H9 (cell line): Measurements from ENCODE around the gene ANTKMT. TPM values are rescaled to one million over a fixed set of nuclear protein-coding genes. Genes with fewer than 3 reads are reported as not detected.

Source experiments
- DNase-seq: peaks from one replicate; pipeline ENCODE4 v3.0.0-alpha.2; 2017
- H2AFZ ChIP-seq: one replicate; pipeline ENCODE4 v1.6.1; 2013; ENCODE audit warnings: mild to moderate bottlenecking, low read length, control low read depth, moderate library complexity
- H2AK5ac ChIP-seq: 2 replicates; pipeline ENCODE4 v1.6.1; 2013; ENCODE audit warnings: low read length, control low read depth, mixed read lengths; ENCODE audit not compliant: insufficient read length
- H2BK120ac ChIP-seq: one replicate; pipeline ENCODE4 v1.6.1; 2013; ENCODE audit warnings: low read depth, mild to moderate bottlenecking, low read length, control low read depth, inconsistent platforms; ENCODE audit not compliant: poor library complexity, severe bottlenecking
- H2BK12ac ChIP-seq: 2 replicates; pipeline ENCODE4 v1.6.1; 2013; ENCODE audit warnings: low read length, control low read depth, mixed read lengths, low read depth; ENCODE audit not compliant: insufficient read length
- H2BK15ac ChIP-seq: 2 replicates; pipeline ENCODE4 v1.6.1; 2013; ENCODE audit warnings: low read depth, low read length, control low read depth
- H2BK20ac ChIP-seq: one replicate; pipeline ENCODE4 v1.6.1; 2013; ENCODE audit warnings: low read depth, mild to moderate bottlenecking, low read length, control low read depth, inconsistent platforms; ENCODE audit not compliant: poor library complexity, severe bottlenecking
- H2BK5ac ChIP-seq: 2 replicates; pipeline ENCODE4 v1.6.1; 2013; ENCODE audit warnings: low read length, control low read depth, mixed read lengths; ENCODE audit not compliant: insufficient read length
- H3K14ac ChIP-seq: 2 replicates; pipeline ENCODE4 v1.6.1; 2013; ENCODE audit warnings: low read length, control low read depth; ENCODE audit not compliant: insufficient read depth
- H3K18ac ChIP-seq: 2 replicates; pipeline ENCODE4 v1.6.1; 2013; ENCODE audit warnings: low read depth, mild to moderate bottlenecking, mixed read lengths, low read length, control low read depth; ENCODE audit not compliant: insufficient read length
- H3K23ac ChIP-seq: 2 replicates; pipeline ENCODE4 v1.6.1; 2013; ENCODE audit warnings: low read length, control low read depth, mixed read lengths, low read depth; ENCODE audit not compliant: insufficient read length
- H3K23me2 ChIP-seq: 2 replicates; pipeline ENCODE4 v1.6.1; 2013; ENCODE audit warnings: low read depth, mild to moderate bottlenecking, mixed read lengths, low read length, control low read depth; ENCODE audit not compliant: insufficient read length, poor library complexity, severe bottlenecking
- H3K27ac ChIP-seq: 2 replicates; pipeline ENCODE4 v1.5.1; 2013; ENCODE audit warnings: low read length, control low read depth, mixed read lengths, low read depth; ENCODE audit not compliant: insufficient read length
- H3K27me3 ChIP-seq: 2 replicates; pipeline ENCODE4 v1.6.1; 2013; ENCODE audit warnings: low read length, control low read depth, inconsistent platforms; ENCODE audit not compliant: insufficient read depth
- H3K4ac ChIP-seq: 2 replicates; pipeline ENCODE4 v1.6.1; 2013; ENCODE audit warnings: low read depth, mild to moderate bottlenecking, control low read depth, inconsistent platforms, low read length, moderate library complexity
- H3K4me1 ChIP-seq: 2 replicates; pipeline ENCODE4 v1.6.1; 2013; ENCODE audit warnings: low read length, control low read depth, inconsistent platforms; ENCODE audit not compliant: insufficient read depth
- H3K4me2 ChIP-seq: 2 replicates; pipeline ENCODE4 v1.6.1; 2013; ENCODE audit warnings: low read length, control low read depth, mixed read lengths; ENCODE audit not compliant: insufficient read length, insufficient read depth
- H3K56ac ChIP-seq: 2 replicates; pipeline ENCODE4 v1.6.1; 2013; ENCODE audit warnings: low read depth, mild to moderate bottlenecking, mixed read lengths, low read length, control low read depth; ENCODE audit not compliant: insufficient read length
- H3K79me1 ChIP-seq: 2 replicates; pipeline ENCODE4 v1.6.1; 2013; ENCODE audit warnings: low read depth, mild to moderate bottlenecking, moderate library complexity, low read length, control low read depth, inconsistent platforms; ENCODE audit not compliant: insufficient read depth, poor library complexity, severe bottlenecking
- H3K79me2 ChIP-seq: 2 replicates; pipeline ENCODE4 v1.6.1; 2013; ENCODE audit warnings: low read length, control low read depth, inconsistent platforms; ENCODE audit not compliant: insufficient read depth
- H3K9ac ChIP-seq: 2 replicates; pipeline ENCODE4 v1.6.1; 2013; ENCODE audit warnings: low read length, control low read depth, mixed read lengths; ENCODE audit not compliant: insufficient read length; ENCODE audit errors: extremely low read depth
- H3K9me3 ChIP-seq: one replicate; pipeline ENCODE4 v1.6.1; 2013; ENCODE audit warnings: low read depth, low read length, inconsistent platforms; ENCODE audit not compliant: control insufficient read depth
- H3T11ph ChIP-seq: one replicate; pipeline ENCODE4 v1.6.1; 2013; ENCODE audit warnings: mild to moderate bottlenecking, low read length, control low read depth, inconsistent platforms
- H4K20me1 ChIP-seq: one replicate; pipeline ENCODE4 v1.6.1; 2013; ENCODE audit not compliant: control insufficient read depth, insufficient read length, insufficient read depth
- H4K5ac ChIP-seq: 2 replicates; pipeline ENCODE4 v1.6.1; 2013; ENCODE audit warnings: low read depth, mild to moderate bottlenecking, mixed read lengths, low read length, control low read depth; ENCODE audit not compliant: insufficient read length
- H4K8ac ChIP-seq: replicated peaks from 2 replicates; pipeline ENCODE4 v1.6.1; 2013; ENCODE audit warnings: low read length, control low read depth, mixed read lengths, low read depth; ENCODE audit not compliant: insufficient read length
- H4K91ac ChIP-seq: 2 replicates; pipeline ENCODE4 v1.6.1; 2013; ENCODE audit warnings: low read depth, mild to moderate bottlenecking, moderate library complexity, mixed read lengths, low read length, control low read depth; ENCODE audit not compliant: insufficient read length
- H3K27ac Mint-ChIP-seq, 3 experiments: 2 replicates in 2 of 3; 3 replicates in 1 of 3; pipeline ENCODE4 v1.8.0; 2020 to 2021; ENCODE audit warnings: mixed read lengths in 3 of 3, mild to moderate bottlenecking in 1 of 3, moderate library complexity in 1 of 3
- H3K27me3 Mint-ChIP-seq: 2 replicates; pipeline ENCODE4 v1.8.0; 2021; ENCODE audit warnings: low read depth, mild to moderate bottlenecking, moderate library complexity, mixed read lengths
- H3K36me3 Mint-ChIP-seq, 3 experiments: 2 replicates in 2 of 3; 3 replicates in 1 of 3; pipeline ENCODE4 v1.8.0; 2020 to 2021; ENCODE audit warnings: low read depth in 3 of 3, mixed read lengths in 3 of 3; ENCODE audit not compliant: insufficient read depth in 1 of 3
- H3K4me1 Mint-ChIP-seq, 2 experiments: 2 replicates each; pipeline ENCODE4 v1.8.0; 2020; ENCODE audit warnings: mixed read lengths in 2 of 2
- H3K4me3 Mint-ChIP-seq, 2 experiments: 2 replicates in 1 of 2; 3 replicates in 1 of 2; pipeline ENCODE4 v1.8.0; 2020 to 2021; ENCODE audit warnings: mild to moderate bottlenecking in 2 of 2, mixed read lengths in 2 of 2, moderate library complexity in 1 of 2
- H3K9me3 Mint-ChIP-seq, 2 experiments: 2 replicates in 1 of 2; 3 replicates in 1 of 2; pipeline ENCODE4 v1.8.0; 2020; ENCODE audit warnings: mild to moderate bottlenecking in 2 of 2, mixed read lengths in 2 of 2, moderate library complexity in 1 of 2
- CTCF ChIP-seq: fragments of 200-600 bp; sonication (generic); conservative IDR thresholded peaks from 3 replicates; pipeline ENCODE4 v1.8.0; 2021; ENCODE audit warnings: antibody characterized with exemption, mild to moderate bottlenecking
- WGBS: extraction: QIAGEN DNeasy Blood & Tissue Kit; methylation state at CpG from one replicate; pipeline ENCODE4 v1.1.7; 2013; ENCODE audit warnings: missing lambda C conversion rate, low lambda C conversion rate, mixed read lengths; ENCODE audit not compliant: insufficient read length; ENCODE audit errors: extremely low coverage; 5-methylcytosine and 5-hydroxymethylcytosine counted together
- total RNA-seq: library from RNA; stranded (reverse); gene quantifications from 2 replicates; pipeline ENCODE4 v1.2.1, GENCODE V29; 2021

The ANTKMT gene
- total RNA-seq, 1 experiment from 2014 or later = 31.5 TPM

- no peak overlapping the region for H4K5ac ChIP-seq
- Mint-ChIP-seq H3K36me3 (no peaks in the 10 kb centered on the region), H3K4me3 (no peak overlapping the region), H3K27ac (no peak overlapping the region), H3K9me3 (peaks cover 0 to 2% of the 10 kb centered on the region in 2 experiments; a peak in 2 of 5 replicates), H3K27me3 (peaks cover 77% of the 10 kb centered on the region), H3K4me1 (peaks cover 3 to 10% of the 10 kb centered on the region in 2 experiments; a peak in 3 of 4 replicates)
- H2AK5ac ChIP-seq = no peak overlapping the region
- no peak overlapping the region for H2AFZ ChIP-seq
- H3K79me1 ChIP-seq = no peaks in the 10 kb centered on the region
- H3K9ac ChIP-seq = no peak overlapping the region
- no peaks in the 10 kb centered on the region for H3K4me1 ChIP-seq
- H3K27me3 ChIP-seq = peaks cover 21% of the 10 kb centered on the region; the same call in 1 of the 2 replicates
- no peak overlapping the region for H3K27ac ChIP-seq
- no peak overlapping the region for H2BK20ac ChIP-seq
- H3K23ac ChIP-seq = no peak overlapping the region
- no peaks in the 10 kb centered on the region for H3K9me3 ChIP-seq
- TF ChIP-seq CTCF = no peak
- no peak overlapping the region for H2BK5ac ChIP-seq
- no peaks in the 10 kb centered on the region for H3K79me2 ChIP-seq
- no peak overlapping the region for H3K56ac ChIP-seq
- no peak overlapping the region for H4K8ac ChIP-seq
- no peak overlapping the region for H4K91ac ChIP-seq
- no CpG with 5 or more reads among the region's 21 CpGs for WGBS
- H2BK120ac ChIP-seq = no peak overlapping the region
- no peak overlapping the region for H3K18ac ChIP-seq
- peaks cover 8% of the 10 kb centered on the region for H3K23me2 ChIP-seq
- no peak overlapping the region for H3T11ph ChIP-seq
- H3K4me2 ChIP-seq = no peak overlapping the region
- DNase-seq = no peak
- no peak overlapping the region for H2BK15ac ChIP-seq
- H3K14ac ChIP-seq = no peak overlapping the region
- H3K4ac ChIP-seq = no peak overlapping the region
- no peaks in the 10 kb centered on the region for H4K20me1 ChIP-seq
- H2BK12ac ChIP-seq = no peak overlapping the region
Observed at GRCh38 chr16:710500-711075, 10.4 kb upstream of the ANTKMT start.
